Inflammatory macrophage (primary cell): Measurements from ENCODE around the gene OSTF1.

Experiments
- DNase-seq, 2 donors: peaks; one replicate each; pipeline ENCODE4 v3.0.0-alpha.2; 2020 to 2022

The OSTF1 gene

DNA sequence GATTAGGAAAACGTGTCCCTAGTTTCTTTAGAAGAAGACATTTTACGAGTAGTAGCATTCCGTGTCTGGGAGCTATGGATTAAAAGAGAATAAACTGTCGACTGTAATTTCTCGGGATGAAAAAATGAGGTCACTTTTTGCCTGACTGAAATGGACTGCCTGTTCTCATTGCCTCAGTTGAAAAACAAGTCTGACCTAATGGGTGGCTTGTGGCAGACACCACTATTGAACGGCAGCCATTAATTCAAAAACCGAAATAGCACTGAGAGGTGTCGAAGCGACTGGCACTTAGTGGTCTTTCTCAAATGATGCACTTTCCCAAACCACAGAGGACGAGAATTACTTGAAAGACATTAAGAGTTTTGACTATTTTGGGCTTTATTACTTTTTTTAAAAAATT, 35.4 kb downstream of the OSTF1 start:
- no peak for DNase-seq

GRCh38 chr9:75128535-75128934, 40.2 kb downstream of the OSTF1 start:
- no peak for DNase-seq

- no peak for DNase-seq
Measured at GRCh38 chr9:75130172-75130571, 41.9 kb downstream of the OSTF1 start.

DNA sequence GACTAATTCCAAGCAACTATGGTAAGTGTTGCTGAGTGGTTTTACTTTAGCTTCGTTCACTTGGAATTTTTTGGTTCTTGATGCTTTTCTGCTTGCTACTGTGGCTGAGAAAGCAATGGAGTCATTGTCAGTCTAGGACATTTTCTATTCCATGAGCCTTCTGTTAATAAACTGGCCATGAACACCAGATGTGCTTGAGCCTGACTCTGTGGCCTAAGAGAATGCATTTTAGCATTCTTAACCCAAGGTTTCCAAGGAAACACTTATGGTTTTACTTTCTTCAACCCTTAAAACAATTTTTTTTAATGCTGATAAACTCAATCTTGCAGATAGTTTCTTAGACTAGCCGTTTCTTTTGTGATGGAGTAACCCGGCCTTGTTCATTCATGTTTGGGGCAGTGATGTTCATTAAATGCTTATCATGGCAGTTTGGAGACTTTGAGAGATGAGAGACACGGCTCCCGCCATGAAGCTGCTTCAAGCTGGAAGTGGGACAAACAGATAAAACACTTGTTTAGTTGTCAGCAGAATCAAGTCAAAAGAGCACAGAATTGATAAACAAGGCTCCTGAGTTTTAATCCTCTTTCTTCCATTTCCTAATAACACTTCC, 42.4 kb downstream of the OSTF1 start:
- DNase-seq, result no peak

DNA sequence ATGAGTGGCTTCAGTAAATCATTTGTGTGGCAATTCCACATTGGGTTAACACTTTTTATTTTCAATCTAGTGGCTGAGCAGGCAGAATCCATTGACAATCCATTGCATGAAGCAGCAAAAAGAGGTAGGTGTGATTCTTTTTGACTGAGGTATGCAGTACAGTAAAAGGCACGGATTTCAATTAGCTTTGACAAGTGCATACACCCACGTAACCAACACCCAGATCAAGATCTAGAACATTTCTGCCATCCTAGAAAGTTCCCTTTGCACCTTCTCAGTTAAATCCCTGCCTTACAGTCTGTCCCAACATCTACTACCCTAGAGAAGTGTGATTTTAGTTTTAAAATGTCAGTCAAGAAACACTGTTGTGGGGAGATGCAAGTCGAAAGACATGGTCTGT, 43.4 kb downstream of the OSTF1 start:
- DNase-seq, result no peak

GRCh38 chr9:75132244-75132643, 43.9 kb downstream of the OSTF1 start:
- DNase-seq, result peak; percentile 34 to 52

DNA sequence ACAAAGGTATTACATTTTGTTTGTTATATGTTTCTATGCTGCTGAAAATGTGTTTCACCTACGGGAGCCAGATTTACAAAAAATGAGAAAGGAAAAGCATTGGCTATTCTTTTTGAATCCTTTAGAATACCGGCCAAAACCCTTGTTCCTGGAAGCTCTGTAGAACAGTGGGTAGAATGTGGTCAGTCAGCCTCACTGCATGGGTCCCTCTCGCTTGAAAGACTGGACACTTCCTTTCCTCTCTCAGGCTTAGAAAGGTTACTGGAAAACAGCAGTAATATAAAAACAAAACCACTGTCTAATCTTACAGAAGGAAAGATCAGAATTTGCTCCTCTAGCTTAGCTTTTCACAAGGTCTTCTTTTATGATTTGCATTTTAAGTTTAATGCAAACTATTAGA, 45.1 kb downstream of the OSTF1 start:
- no peak for DNase-seq

- DNase-seq, result no peak
Measured at GRCh38 chr9:75134495-75134894, 46.2 kb downstream of the OSTF1 start.

- no peak for DNase-seq
Measured at GRCh38 chr9:75138260-75139040, 50.1 kb downstream of the OSTF1 start.

DNA sequence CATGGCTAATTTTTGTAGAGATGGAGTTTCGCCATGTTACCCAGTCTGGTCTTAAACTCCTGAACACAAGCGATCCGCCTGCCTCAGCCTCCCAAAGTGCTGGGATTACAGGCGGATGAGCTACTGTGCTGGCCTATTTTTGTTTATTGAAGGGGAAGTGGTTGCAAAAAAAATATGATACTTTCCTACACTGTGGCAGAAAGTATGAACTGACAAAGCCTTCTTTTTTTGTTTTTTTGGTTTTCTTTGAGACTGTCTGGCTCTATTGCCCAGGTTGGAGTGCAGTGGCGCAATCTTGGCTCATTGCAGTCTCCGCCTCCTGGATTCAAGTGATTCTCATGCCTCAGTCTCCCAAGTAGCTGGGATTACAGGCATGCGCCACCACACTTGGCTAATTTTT, 50.9 kb downstream of the OSTF1 start:
- no peak for DNase-seq

- no peak for DNase-seq
Measured at GRCh38 chr9:75140261-75140660, 51.9 kb downstream of the OSTF1 start.

DNA sequence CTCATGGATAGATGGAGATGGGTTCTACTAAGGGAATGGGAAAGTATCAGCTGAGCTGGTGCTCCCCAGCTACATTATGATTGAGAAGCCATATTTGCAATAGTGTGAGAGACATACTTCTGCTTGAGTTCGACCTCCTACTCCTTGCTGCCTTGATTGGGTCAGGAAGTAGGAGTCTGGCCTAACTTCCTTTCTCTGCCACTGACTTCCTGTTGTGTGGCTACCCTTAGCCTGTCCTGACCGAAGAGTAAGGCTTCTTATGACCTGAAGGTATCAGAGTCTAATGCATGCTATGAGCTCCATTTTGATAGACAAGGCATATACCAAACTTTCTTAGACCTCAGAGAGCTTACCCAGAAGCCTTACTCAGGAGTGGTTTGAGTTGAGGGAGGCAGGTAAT, 53.9 kb downstream of the OSTF1 start:
- peak; percentile 86 to 91 for DNase-seq

GRCh38 chr9:75146229-75146628, 57.9 kb downstream of the OSTF1 start:
- DNase-seq, result no peak

GRCh38 chr9:75147638-75148037, 59.3 kb downstream of the OSTF1 start:
- DNase-seq, result peak in 1 of 2 donors; percentile 53

DNA sequence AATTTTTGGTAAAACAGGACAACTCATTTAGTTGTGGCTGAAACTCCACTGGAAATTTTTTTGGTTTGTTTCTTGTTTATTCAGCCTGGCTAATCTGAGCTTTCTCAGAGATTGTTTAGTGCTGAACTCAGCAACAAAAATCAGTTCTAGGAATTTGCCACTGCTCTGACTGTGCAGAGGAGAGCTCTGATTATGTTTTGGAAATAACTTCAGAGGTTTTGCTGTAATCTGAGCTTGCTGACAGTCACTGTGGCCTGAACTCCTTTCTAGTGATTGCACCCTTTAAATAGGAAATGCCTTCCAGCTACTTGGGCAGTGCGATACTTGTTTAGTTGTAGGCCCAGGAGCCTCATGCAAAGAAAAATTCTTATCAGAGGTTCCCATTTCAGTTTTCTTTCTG, 60.2 kb downstream of the OSTF1 start:
- DNase-seq, result peak; percentile 11 to 39

DNA sequence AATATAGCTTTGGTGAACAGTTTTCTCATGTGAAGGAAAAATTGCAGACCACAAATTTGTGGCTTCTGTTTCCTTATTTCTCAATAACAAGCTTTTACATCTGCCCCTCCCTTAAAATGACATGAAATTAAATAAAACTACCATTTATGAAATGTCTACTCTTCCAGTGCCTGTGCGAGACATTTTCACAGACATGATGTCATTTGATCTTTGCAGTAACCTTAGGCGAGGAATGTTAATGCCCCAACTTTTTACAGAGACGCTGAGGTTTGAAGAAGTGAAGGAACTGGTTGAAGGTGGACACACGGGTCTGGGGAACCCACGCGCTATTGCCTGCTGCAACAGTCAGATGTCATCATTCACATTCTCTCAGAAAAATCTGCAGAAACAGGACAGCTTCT, 61.5 kb downstream of the OSTF1 start:
- DNase-seq, result peak; percentile 79 to 84

- no peak for DNase-seq
Measured at GRCh38 chr9:75150512-75150911, 62.2 kb downstream of the OSTF1 start.

DNA sequence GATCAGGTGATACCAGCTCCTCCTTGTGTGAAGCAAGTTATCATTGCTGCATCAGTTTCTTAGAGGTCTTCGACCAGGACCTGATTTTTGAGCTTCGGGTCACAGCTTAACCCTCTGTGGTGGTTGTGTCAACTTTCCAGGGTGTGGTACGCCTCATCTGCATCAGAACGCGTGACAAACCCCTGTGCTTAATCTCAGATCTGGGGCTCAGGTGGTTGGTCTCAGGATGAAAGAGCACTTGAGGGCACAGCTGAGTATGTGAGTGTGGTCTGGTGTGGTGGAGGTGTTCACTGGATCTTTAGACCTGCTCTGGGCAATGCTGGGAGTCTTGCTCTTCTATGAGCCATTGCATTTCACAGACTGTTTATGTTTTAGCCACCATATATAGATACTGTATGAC, 64.1 kb downstream of the OSTF1 start:
- no peak for DNase-seq

GRCh38 chr9:75156858-75157257, 68.5 kb downstream of the OSTF1 start:
- DNase-seq, result peak in 1 of 2 donors; percentile 30

- DNase-seq, result no peak
Measured at GRCh38 chr9:75161116-75161857, 73.0 kb downstream of the OSTF1 start.

- no peak for DNase-seq
Measured at GRCh38 chr9:75163764-75164163, 75.5 kb downstream of the OSTF1 start.

DNA sequence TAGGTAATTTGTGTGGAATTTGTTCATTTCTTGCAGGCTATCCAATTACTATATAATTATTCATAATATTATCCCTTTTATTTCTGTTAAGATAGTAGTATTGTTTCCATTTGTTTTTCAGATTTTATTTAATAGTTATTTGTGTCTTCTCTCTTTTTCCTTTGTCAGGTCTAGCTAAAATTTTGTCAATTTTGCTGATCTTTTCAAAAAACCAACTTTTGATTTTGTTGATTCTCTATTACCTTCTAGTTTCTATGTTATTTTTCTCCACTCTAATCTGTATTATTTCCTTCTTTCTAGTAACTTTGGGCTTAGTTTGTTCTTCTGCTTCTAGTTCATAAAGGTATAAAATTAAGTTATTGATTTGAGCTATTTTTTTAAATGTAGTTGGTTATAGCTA, 76.3 kb downstream of the OSTF1 start:
- no peak for DNase-seq

DNA sequence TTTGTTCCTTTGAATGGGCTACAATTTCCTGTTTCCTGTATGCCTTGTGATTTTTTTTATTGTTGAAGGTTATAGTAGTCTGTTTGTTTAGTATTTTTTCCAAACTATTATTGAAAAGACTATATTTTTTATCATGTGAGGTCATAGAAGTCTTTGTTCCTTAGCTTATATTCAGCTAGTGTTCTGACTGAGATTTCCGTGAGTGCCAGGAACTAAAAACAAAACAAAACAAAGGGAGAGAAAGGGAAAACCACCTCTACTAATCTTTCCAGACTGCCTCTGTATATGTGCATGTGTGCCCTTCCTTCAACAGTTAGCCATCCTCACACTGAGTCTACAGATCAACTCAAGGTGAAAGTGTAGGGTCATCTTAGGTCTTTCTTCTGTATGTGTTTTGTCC, 79.0 kb downstream of the OSTF1 start:
- no peak for DNase-seq
